ENCODE data around the gene CD164L2.
"Not testable (repeated sequence)": the region's sequence is repeated elsewhere in the genome, so short reads cannot be mapped to it uniquely, and the experiment has no call there.

Gene CD164L2

DNA sequence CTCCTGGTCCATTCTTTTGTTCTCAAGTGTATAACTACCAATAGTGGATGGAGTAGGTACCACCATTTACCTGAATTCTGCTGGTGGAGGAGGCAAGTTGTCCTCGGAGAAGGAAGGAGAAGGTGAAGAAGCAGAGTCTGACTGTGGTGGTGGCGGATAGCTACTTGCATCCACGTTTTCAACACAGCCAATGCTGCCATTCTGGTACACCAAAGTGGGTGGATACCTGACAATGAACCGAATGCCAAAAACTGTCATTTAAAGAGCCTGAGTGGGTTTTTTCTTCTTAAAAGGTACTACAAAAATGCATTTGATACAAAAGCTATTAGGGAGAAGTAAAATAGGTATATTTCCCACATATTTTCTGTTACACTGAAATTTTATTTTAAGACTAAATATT is 29.4 kb upstream of the CD164L2 start:
- Mint-ChIP-seq H3K27ac (no peak overlapping the region), H3K4me1 (peaks cover 21% of the 10 kb centered on the region), H3K36me3 (peaks cover 100% of the 10 kb centered on the region), H3K4me3 (no peak overlapping the region), H3K9me3 (no peaks in the 10 kb centered on the region)
- no peak for DNase-seq (ENCODE audit: low spot score in 2 of 2)
- no peak for ATAC-seq

DNA sequence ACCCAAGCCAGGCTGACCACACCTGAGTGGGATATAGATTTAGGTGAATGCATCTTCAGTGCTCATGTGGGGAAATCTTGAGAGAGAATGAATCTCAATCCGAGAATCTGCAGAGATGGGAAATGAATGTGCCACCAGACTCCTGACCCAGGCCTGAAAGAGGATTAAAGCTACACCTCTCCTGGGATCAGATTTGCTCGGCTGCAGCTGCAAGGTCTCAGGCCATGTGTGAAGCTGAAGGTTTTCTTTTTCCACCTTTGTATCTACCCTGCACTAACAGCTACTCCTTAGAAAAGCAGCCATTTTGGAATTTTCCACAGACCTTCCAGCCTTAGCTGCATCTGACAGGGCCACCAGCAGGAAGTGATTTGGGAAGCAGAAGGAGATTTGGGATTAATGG is 27.6 kb upstream of the CD164L2 start:
- ATAC-seq, result no peak
- H3K4me3 Mint-ChIP-seq, result no peak overlapping the region
- no peaks in the 10 kb centered on the region for H3K9me3 Mint-ChIP-seq
- no peak for DNase-seq (ENCODE audit: low spot score in 2 of 2)
- H3K36me3 Mint-ChIP-seq, result peaks cover 95% of the 10 kb centered on the region
- H3K4me1 Mint-ChIP-seq, result peaks cover 6% of the 10 kb centered on the region
- H3K27ac Mint-ChIP-seq, result peak overlapping the region; percentile 63

DNA sequence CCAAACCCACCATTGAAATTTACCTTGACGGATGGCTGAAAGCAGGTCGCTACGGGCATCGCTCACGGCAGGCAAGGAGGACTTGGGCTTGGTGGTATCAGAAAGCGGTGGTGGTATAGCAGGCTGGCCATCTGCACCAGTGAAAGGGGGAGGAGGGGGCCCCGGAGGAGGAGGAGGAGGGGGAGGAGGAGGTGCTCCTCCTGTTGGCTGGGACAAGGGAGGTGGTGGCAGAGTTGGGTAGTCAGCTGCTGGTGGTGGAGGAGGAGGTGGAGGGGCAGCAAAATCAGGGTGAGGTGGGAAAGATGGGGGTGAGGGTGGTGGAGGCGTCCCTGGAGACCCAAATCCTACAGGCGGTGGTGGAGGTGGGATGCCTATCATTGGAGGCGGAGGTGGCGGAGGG is 26.5 kb upstream of the CD164L2 start:
- DNase-seq (ENCODE audit: low spot score in 2 of 2), result no peak
- peaks cover 85% of the 10 kb centered on the region for H3K36me3 Mint-ChIP-seq
- no peak overlapping the region for H3K27ac Mint-ChIP-seq
- H3K4me1 Mint-ChIP-seq, result peaks cover 6% of the 10 kb centered on the region
- no peak for ATAC-seq
- no peaks in the 10 kb centered on the region for H3K9me3 Mint-ChIP-seq
- no peak overlapping the region for H3K4me3 Mint-ChIP-seq

- no peak overlapping the region for H3K4me3 Mint-ChIP-seq
- no peaks in the 10 kb centered on the region for H3K9me3 Mint-ChIP-seq
- H3K4me1 Mint-ChIP-seq, result peaks cover 19% of the 10 kb centered on the region
- ATAC-seq, result no peak
- H3K36me3 Mint-ChIP-seq, result peaks cover 85% of the 10 kb centered on the region
- DNase-seq (ENCODE audit: low spot score in 2 of 2), result no peak
- H3K27ac Mint-ChIP-seq, result peak overlapping the region; percentile 84
Observed at GRCh38 chr1:27408151-27408550, 25.0 kb upstream of the CD164L2 start.

GRCh38 chr1:27406791-27407190 is 23.7 kb upstream of the CD164L2 start:
- Mint-ChIP-seq H3K36me3 (peaks cover 79% of the 10 kb centered on the region), H3K27ac (peak overlapping the region; percentile 84), H3K4me1 (peaks cover 23% of the 10 kb centered on the region)
- DNase-seq (ENCODE audit: low spot score in 2 of 2); ATAC-seq; H3K4me3 Mint-ChIP-seq; H3K9me3 Mint-ChIP-seq: not testable (repeated sequence)

GRCh38 chr1:27406362-27406680 is 23.2 kb upstream of the CD164L2 start:
- peaks cover 79% of the 10 kb centered on the region for H3K36me3 Mint-ChIP-seq
- ATAC-seq, result no peak
- H3K4me1 Mint-ChIP-seq, result peaks cover 23% of the 10 kb centered on the region
- no peak for DNase-seq (ENCODE audit: low spot score in 2 of 2)
- H3K4me3 Mint-ChIP-seq, result no peak overlapping the region
- H3K27ac Mint-ChIP-seq, result peak overlapping the region; percentile 81
- no peaks in the 10 kb centered on the region for H3K9me3 Mint-ChIP-seq

GRCh38 chr1:27405598-27406361 is 22.6 kb upstream of the CD164L2 start:
- not testable (repeated sequence) for H3K9me3 Mint-ChIP-seq; DNase-seq (ENCODE audit: low spot score in 2 of 2); ATAC-seq; H3K4me3 Mint-ChIP-seq
- Mint-ChIP-seq H3K4me1 (peaks cover 23% of the 10 kb centered on the region), H3K36me3 (peaks cover 75% of the 10 kb centered on the region), H3K27ac (peak overlapping the region; percentile 81)

DNA sequence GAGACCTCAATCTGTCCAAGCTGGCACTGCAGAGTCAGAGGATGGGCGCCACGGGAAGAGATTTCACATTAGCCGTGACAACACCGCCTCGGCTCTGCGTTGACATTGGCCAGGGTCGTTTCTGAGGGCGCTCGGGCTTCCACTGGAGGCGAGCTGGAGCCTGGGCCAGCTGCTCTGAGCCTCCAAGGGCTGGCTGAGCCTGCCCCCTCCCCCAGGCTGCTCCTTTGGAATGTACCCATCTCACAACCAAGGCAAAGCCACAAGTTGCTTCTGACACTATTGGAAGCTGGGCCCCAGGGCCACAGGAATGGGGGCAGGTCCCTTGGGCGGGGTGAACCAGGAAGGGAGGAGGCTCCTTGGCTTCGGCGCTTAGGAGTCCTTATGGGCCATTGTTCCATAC is 21.9 kb upstream of the CD164L2 start:
- peak overlapping the region; percentile 85 for H3K27ac Mint-ChIP-seq
- H3K9me3 Mint-ChIP-seq, result no peaks in the 10 kb centered on the region
- H3K4me3 Mint-ChIP-seq, result no peak overlapping the region
- H3K36me3 Mint-ChIP-seq, result peaks cover 75% of the 10 kb centered on the region
- no peak for ATAC-seq
- peaks cover 28% of the 10 kb centered on the region for H3K4me1 Mint-ChIP-seq
- DNase-seq (ENCODE audit: low spot score in 2 of 2), result no peak

- Mint-ChIP-seq H3K4me3 (peak overlapping the region; percentile 47), H3K4me1 (peaks cover 33% of the 10 kb centered on the region), H3K27ac (peak overlapping the region; percentile 85), H3K36me3 (peaks cover 70% of the 10 kb centered on the region), H3K9me3 (no peaks in the 10 kb centered on the region)
- ATAC-seq (no peak), DNase-seq (ENCODE audit: low spot score in 2 of 2) (no peak)
Observed at GRCh38 chr1:27403931-27404330, 20.8 kb upstream of the CD164L2 start.

- Mint-ChIP-seq H3K4me1 (peaks cover 30% of the 10 kb centered on the region), H3K36me3 (peaks cover 70% of the 10 kb centered on the region), H3K27ac (peak overlapping the region; percentile 85), H3K9me3 (no peaks in the 10 kb centered on the region), H3K4me3 (peak overlapping the region; percentile 47)
- DNase-seq (ENCODE audit: low spot score in 2 of 2) (no peak), ATAC-seq (peak; percentile 85)
Observed at GRCh38 chr1:27403065-27403726, 20.1 kb upstream of the CD164L2 start.

DNA sequence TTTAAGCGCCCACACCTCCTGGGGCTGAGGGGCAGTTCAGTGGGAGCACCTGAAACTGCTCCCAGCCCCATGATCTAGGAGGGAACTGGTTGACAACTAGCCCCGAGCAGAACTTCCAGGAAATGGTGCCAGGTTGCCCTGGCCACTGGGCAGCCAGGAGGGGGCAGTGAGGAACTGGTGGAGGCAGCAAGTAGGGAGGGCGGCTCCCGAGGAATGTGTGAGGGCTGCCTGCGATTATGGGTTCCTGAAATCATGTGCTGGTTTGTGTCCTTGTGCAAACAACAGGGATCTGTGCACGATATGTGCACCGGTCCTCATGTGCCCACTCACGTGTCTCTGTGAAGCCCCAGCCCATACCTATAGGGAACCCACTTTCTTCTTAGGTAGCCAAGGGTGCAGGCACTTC is 19.2 kb upstream of the CD164L2 start:
- peak overlapping the region; percentile 85 for H3K27ac Mint-ChIP-seq
- peaks cover 27% of the 10 kb centered on the region for H3K4me1 Mint-ChIP-seq
- H3K9me3 Mint-ChIP-seq, result no peaks in the 10 kb centered on the region
- DNase-seq (ENCODE audit: low spot score in 2 of 2) (no peak), ATAC-seq (no peak)
- no peak overlapping the region for H3K4me3 Mint-ChIP-seq
- H3K36me3 Mint-ChIP-seq, result peaks cover 70% of the 10 kb centered on the region

- ATAC-seq (no peak), DNase-seq (ENCODE audit: low spot score in 2 of 2) (no peak)
- H3K4me3 Mint-ChIP-seq, result no peak overlapping the region
- H3K4me1 Mint-ChIP-seq, result peaks cover 27% of the 10 kb centered on the region
- no peaks in the 10 kb centered on the region for H3K9me3 Mint-ChIP-seq
- peaks cover 67% of the 10 kb centered on the region for H3K36me3 Mint-ChIP-seq
- peak overlapping the region; percentile 85 for H3K27ac Mint-ChIP-seq
Observed at GRCh38 chr1:27400963-27401341, 17.8 kb upstream of the CD164L2 start.

GRCh38 chr1:27400082-27400962 is 17.2 kb upstream of the CD164L2 start:
- Mint-ChIP-seq H3K9me3 (no peaks in the 10 kb centered on the region), H3K36me3 (peaks cover 70% of the 10 kb centered on the region), H3K4me3 (no peak overlapping the region), H3K27ac (peak overlapping the region; percentile 85), H3K4me1 (peaks cover 27% of the 10 kb centered on the region)
- ATAC-seq, result no peak
- no peak for DNase-seq (ENCODE audit: low spot score in 2 of 2)

- DNase-seq (ENCODE audit: low spot score in 2 of 2), result no peak
- peaks cover 69% of the 10 kb centered on the region for H3K36me3 Mint-ChIP-seq
- no peak for ATAC-seq
- peaks cover 32% of the 10 kb centered on the region for H3K4me1 Mint-ChIP-seq
- H3K4me3 Mint-ChIP-seq, result no peak overlapping the region
- peak overlapping the region; percentile 80 for H3K27ac Mint-ChIP-seq
- no peaks in the 10 kb centered on the region for H3K9me3 Mint-ChIP-seq
Observed at GRCh38 chr1:27399251-27400025, 16.3 kb upstream of the CD164L2 start.

Data from stimulated activated effector memory CD8-positive, alpha-beta T cell treated with anti-CD3 and anti-CD28 coated beads, Interleukin-12 subunit alpha, Interleukin-12 subunit beta, amount 100 ng/mL, for 72 hours (primary cell).